ENCODE measurements around the gene PLAAT4. TPM values are rescaled to one million over a fixed set of nuclear protein-coding genes. Genes with fewer than 3 reads are reported as not detected.

The PLAAT4 gene
- total RNA-seq: 10 to 100 TPM; 34.2 to 40.5 TPM

GRCh38 chr11:63536669-63537292, at the start of gene PLAAT4:
PLAAT4 (plus strand) TSS chr11:63536808; CDS start chr11:63536869, 61 bp downstream.
- H3K27ac Mint-ChIP-seq: peak within 1 kb of the TSS; percentile 89
- peak within 1 kb of the TSS; percentile 84 for H3K4me3 Mint-ChIP-seq
- peaks cover 76% of the 10 kb centered on the region for H3K4me1 Mint-ChIP-seq
- H3K36me3 Mint-ChIP-seq: no peaks in the 10 kb centered on the region
- no peaks in the 10 kb centered on the region for H3K9me3 Mint-ChIP-seq
- peak; percentile 18 for DNase-seq
- no peaks in the 10 kb centered on the region for H3K27me3 Mint-ChIP-seq

- Mint-ChIP-seq H3K27ac (no peak overlapping the region), H3K9me3 (peaks cover 22% of the 10 kb centered on the region), H3K27me3 (peaks cover 32% of the 10 kb centered on the region), H3K4me1 (peaks cover 13% of the 10 kb centered on the region), H3K36me3 (no peaks in the 10 kb centered on the region), H3K4me3 (no peak overlapping the region)
- no peak for DNase-seq
Observed at GRCh38 chr11:63488789-63489188, 47.8 kb upstream of the PLAAT4 start.

- no peak overlapping the region for H3K4me3 Mint-ChIP-seq
- H3K9me3 Mint-ChIP-seq: peaks cover 13% of the 10 kb centered on the region
- peaks cover 13% of the 10 kb centered on the region for H3K4me1 Mint-ChIP-seq
- no peaks in the 10 kb centered on the region for H3K36me3 Mint-ChIP-seq
- H3K27ac Mint-ChIP-seq: no peak overlapping the region
- no peak for DNase-seq
- peaks cover 34% of the 10 kb centered on the region for H3K27me3 Mint-ChIP-seq
Observed at GRCh38 chr11:63489879-63490278, 46.7 kb upstream of the PLAAT4 start.

GRCh38 chr11:63490551-63491239, 45.9 kb upstream of the PLAAT4 start, which contains the start of gene PLAAT5:
PLAAT5 (minus strand) TSS chr11:63491167; CDS start chr11:63491034, 133 bp downstream.
- Mint-ChIP-seq H3K36me3 (no peaks in the 10 kb centered on the region), H3K27ac (no peak within 1 kb of the TSS), H3K4me1 (peaks cover 13% of the 10 kb centered on the region), H3K9me3 (peaks cover 6% of the 10 kb centered on the region), H3K4me3 (peak within 1 kb of the TSS; percentile 75), H3K27me3 (peaks cover 34% of the 10 kb centered on the region)
- DNase-seq: peak; percentile 28

GRCh38 chr11:63491240-63491587, 45.4 kb upstream of the PLAAT4 start:
- Mint-ChIP-seq H3K27me3 (peaks cover 34% of the 10 kb centered on the region), H3K4me3 (peak overlapping the region; percentile 75), H3K9me3 (peaks cover 2% of the 10 kb centered on the region), H3K4me1 (peaks cover 13% of the 10 kb centered on the region), H3K27ac (no peak overlapping the region), H3K36me3 (no peaks in the 10 kb centered on the region)
- no peak for DNase-seq

- H3K4me3 Mint-ChIP-seq: peak overlapping the region; percentile 75
- no peak overlapping the region for H3K27ac Mint-ChIP-seq
- H3K4me1 Mint-ChIP-seq: peaks cover 13% of the 10 kb centered on the region
- peaks cover 34% of the 10 kb centered on the region for H3K27me3 Mint-ChIP-seq
- no peaks in the 10 kb centered on the region for H3K36me3 Mint-ChIP-seq
- DNase-seq: no peak
- peaks cover 2% of the 10 kb centered on the region for H3K9me3 Mint-ChIP-seq
Observed at GRCh38 chr11:63491636-63492372, 44.8 kb upstream of the PLAAT4 start.

GRCh38 chr11:63492441-63492840, 44.2 kb upstream of the PLAAT4 start:
- Mint-ChIP-seq H3K9me3 (peaks cover 2% of the 10 kb centered on the region), H3K4me3 (no peak overlapping the region), H3K36me3 (no peaks in the 10 kb centered on the region), H3K27ac (no peak overlapping the region), H3K27me3 (peaks cover 37% of the 10 kb centered on the region), H3K4me1 (peaks cover 13% of the 10 kb centered on the region)
- no peak for DNase-seq

- DNase-seq: no peak
- Mint-ChIP-seq H3K4me1 (peaks cover 13% of the 10 kb centered on the region), H3K4me3 (no peak overlapping the region), H3K27me3 (peaks cover 40% of the 10 kb centered on the region), H3K9me3 (peaks cover 2% of the 10 kb centered on the region), H3K27ac (no peak overlapping the region), H3K36me3 (no peaks in the 10 kb centered on the region)
Observed at GRCh38 chr11:63493127-63493526, 43.5 kb upstream of the PLAAT4 start.

- H3K27ac Mint-ChIP-seq: no peak overlapping the region
- H3K4me3 Mint-ChIP-seq: no peak overlapping the region
- H3K27me3 Mint-ChIP-seq: peaks cover 38% of the 10 kb centered on the region
- H3K36me3 Mint-ChIP-seq: no peaks in the 10 kb centered on the region
- peaks cover 13% of the 10 kb centered on the region for H3K4me1 Mint-ChIP-seq
- peaks cover 11% of the 10 kb centered on the region for H3K9me3 Mint-ChIP-seq
- DNase-seq: no peak
Observed at GRCh38 chr11:63494975-63495374, 41.6 kb upstream of the PLAAT4 start.

GRCh38 chr11:63499874-63500273, 36.7 kb upstream of the PLAAT4 start:
- Mint-ChIP-seq H3K4me3 (no peak overlapping the region), H3K27me3 (peaks cover 6% of the 10 kb centered on the region)

GRCh38 chr11:63501236-63501635, 35.4 kb upstream of the PLAAT4 start:
- peaks cover 15% of the 10 kb centered on the region for H3K9me3 Mint-ChIP-seq
- no peak overlapping the region for H3K27ac Mint-ChIP-seq
- H3K36me3 Mint-ChIP-seq: peaks cover 5% of the 10 kb centered on the region
- H3K27me3 Mint-ChIP-seq: peaks cover 6% of the 10 kb centered on the region
- H3K4me1 Mint-ChIP-seq: no peaks in the 10 kb centered on the region
- DNase-seq: no peak
- H3K4me3 Mint-ChIP-seq: no peak overlapping the region

More at GRCh38 chr11:63499874-63500273, 36.7 kb upstream of the PLAAT4 start:
- Mint-ChIP-seq H3K9me3 (peaks cover 15% of the 10 kb centered on the region), H3K36me3 (peaks cover 5% of the 10 kb centered on the region), H3K27ac (no peak overlapping the region), H3K4me1 (no peaks in the 10 kb centered on the region)
- DNase-seq: no peak

- Mint-ChIP-seq H3K4me3 (no peak overlapping the region), H3K27me3 (peaks cover 4% of the 10 kb centered on the region), H3K4me1 (no peaks in the 10 kb centered on the region), H3K27ac (no peak overlapping the region), H3K36me3 (peaks cover 5% of the 10 kb centered on the region), H3K9me3 (peaks cover 15% of the 10 kb centered on the region)
- no peak for DNase-seq
Observed at GRCh38 chr11:63502252-63502820, 34.3 kb upstream of the PLAAT4 start.

- no peak for DNase-seq
- H3K9me3 Mint-ChIP-seq: peaks cover 15% of the 10 kb centered on the region
- peaks cover 5% of the 10 kb centered on the region for H3K36me3 Mint-ChIP-seq
- H3K27me3 Mint-ChIP-seq: no peaks in the 10 kb centered on the region
- no peak overlapping the region for H3K27ac Mint-ChIP-seq
- no peak overlapping the region for H3K4me3 Mint-ChIP-seq
- no peaks in the 10 kb centered on the region for H3K4me1 Mint-ChIP-seq
Observed at GRCh38 chr11:63503492-63503891, 33.1 kb upstream of the PLAAT4 start.

- no peaks in the 10 kb centered on the region for H3K4me1 Mint-ChIP-seq
- H3K9me3 Mint-ChIP-seq: peaks cover 15% of the 10 kb centered on the region
- no peak overlapping the region for H3K27ac Mint-ChIP-seq
- peaks cover 5% of the 10 kb centered on the region for H3K36me3 Mint-ChIP-seq
- H3K27me3 Mint-ChIP-seq: no peaks in the 10 kb centered on the region
- DNase-seq: no peak
- H3K4me3 Mint-ChIP-seq: no peak overlapping the region
Observed at GRCh38 chr11:63504054-63504453, 32.6 kb upstream of the PLAAT4 start.
